ENCODE data around the gene PPFIA1. TPM values are rescaled to one million over a fixed set of nuclear protein-coding genes. Genes with fewer than 3 reads are reported as not detected.

Gene PPFIA1
- polyA plus RNA-seq, 1 of the 3 experiments (the other 2 are of a cell fraction), result 37.4 TPM

DNA sequence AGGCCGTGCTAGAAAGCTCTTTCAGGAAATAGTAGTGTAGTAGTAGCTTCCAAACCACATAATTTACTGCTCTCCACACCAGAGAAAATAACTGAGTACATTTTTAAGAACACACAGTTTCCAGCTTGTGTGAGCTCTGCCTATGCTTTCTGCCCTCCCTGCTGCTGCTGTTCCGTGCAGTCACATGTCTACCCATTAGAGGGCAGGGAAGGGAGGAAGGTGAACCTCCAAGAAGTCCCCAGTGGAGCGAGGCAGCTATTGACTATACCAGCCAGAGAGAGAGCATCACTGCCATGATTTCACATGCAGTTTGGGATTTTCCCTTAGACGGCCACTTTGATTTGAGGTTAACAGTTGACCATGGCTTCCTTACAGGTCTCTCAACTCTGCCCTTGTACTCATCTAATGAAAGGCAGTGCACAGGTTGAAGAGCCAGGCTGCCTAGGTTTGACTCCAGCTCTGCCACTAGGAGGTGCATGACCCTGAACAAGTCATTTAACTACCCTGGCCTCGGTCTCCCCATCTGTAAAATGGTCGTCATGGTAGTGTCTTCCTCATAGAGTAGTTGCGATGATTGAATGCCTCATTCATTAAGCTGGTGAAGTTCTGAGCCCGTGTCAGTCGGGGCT is 108.1 kb downstream of the PPFIA1 start:
- no peaks in the 10 kb centered on the region for H3F3A ChIP-seq (replicated peaks; ENCODE audit: insufficient read depth)
- H3K27ac ChIP-seq (ENCODE audit: low read depth in 2 of 2, low read length in 1 of 2), result no peak overlapping the region
- no peak overlapping the region for H2AFZ ChIP-seq (ENCODE audit: low read depth)
- H3K4me3 ChIP-seq (ENCODE audit: low read depth in 2 of 2, low read length in 1 of 2), result no peak overlapping the region
- H3K4me2 ChIP-seq, result no peak overlapping the region
- H3K79me2 ChIP-seq (ENCODE audit: insufficient read depth), result no peaks in the 10 kb centered on the region; the same call in 1 of the 2 replicates
- no peaks in the 10 kb centered on the region for H3K9me3 ChIP-seq
- CTCF ChIA-PET, result interaction anchor here (0.6 to 1.1 kb wide), 3 partner anchors 17 to 1071 kb away, joined by 3 read pairs; no protein-coding TSS in a partner anchor
- peaks cover 40 to 47% of the 10 kb centered on the region in 2 experiments for H3K36me3 ChIP-seq (replicated peaks in 1 of 2; ENCODE audit: control insufficient read depth in 1 of 2, insufficient read depth in 2 of 2, low read length in 1 of 2)
- H3K9me2 ChIP-seq, result no peaks in the 10 kb centered on the region
- no peak overlapping the region for H3K9ac ChIP-seq
- POLR2A ChIA-PET, result no interaction called here
- TF ChIP-seq, protein P1, sequence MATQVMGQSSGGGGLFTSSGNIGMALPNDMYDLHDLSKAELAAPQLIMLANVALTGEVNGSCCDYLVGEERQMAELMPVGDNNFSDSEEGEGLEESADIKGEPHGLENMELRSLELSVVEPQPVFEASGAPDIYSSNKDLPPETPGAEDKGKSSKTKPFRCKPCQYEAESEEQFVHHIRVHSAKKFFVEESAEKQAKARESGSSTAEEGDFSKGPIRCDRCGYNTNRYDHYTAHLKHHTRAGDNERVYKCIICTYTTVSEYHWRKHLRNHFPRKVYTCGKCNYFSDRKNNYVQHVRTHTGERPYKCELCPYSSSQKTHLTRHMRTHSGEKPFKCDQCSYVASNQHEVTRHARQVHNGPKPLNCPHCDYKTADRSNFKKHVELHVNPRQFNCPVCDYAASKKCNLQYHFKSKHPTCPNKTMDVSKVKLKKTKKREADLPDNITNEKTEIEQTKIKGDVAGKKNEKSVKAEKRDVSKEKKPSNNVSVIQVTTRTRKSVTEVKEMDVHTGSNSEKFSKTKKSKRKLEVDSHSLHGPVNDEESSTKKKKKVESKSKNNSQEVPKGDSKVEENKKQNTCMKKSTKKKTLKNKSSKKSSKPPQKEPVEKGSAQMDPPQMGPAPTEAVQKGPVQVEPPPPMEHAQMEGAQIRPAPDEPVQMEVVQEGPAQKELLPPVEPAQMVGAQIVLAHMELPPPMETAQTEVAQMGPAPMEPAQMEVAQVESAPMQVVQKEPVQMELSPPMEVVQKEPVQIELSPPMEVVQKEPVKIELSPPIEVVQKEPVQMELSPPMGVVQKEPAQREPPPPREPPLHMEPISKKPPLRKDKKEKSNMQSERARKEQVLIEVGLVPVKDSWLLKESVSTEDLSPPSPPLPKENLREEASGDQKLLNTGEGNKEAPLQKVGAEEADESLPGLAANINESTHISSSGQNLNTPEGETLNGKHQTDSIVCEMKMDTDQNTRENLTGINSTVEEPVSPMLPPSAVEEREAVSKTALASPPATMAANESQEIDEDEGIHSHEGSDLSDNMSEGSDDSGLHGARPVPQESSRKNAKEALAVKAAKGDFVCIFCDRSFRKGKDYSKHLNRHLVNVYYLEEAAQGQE (IDR thresholded peaks at IDR 0.05; ENCODE audit: low read depth, low read length), result no peak
- TF ChIP-seq MXI1 (IDR thresholded peaks at IDR 0.05; ENCODE audit: low read depth, low read length) (no peak), EZH2phosphoT487 (IDR thresholded peaks at IDR 0.05; ENCODE audit: borderline replicate concordance, low read depth) (no peak), RAD21 (IDR thresholded peaks at IDR 0.05; ENCODE audit: low read length) (no peak), TEAD4 (IDR thresholded peaks at IDR 0.05; ENCODE audit: borderline replicate concordance, insufficient read depth) (no peak), RCOR1 (IDR thresholded peaks at IDR 0.05; ENCODE audit: low read length) (no peak), SIN3A (IDR thresholded peaks at IDR 0.05; ENCODE audit: borderline replicate concordance, low read depth, low read length) (no peak), ELF1 (IDR thresholded peaks at IDR 0.05) (no peak), FOXM1 (IDR thresholded peaks at IDR 0.05; ENCODE audit: low read depth) (no peak), RFX5 (IDR thresholded peaks at IDR 0.05; ENCODE audit: low read length) (no peak)
- TF ChIP-seq, protein P2, sequence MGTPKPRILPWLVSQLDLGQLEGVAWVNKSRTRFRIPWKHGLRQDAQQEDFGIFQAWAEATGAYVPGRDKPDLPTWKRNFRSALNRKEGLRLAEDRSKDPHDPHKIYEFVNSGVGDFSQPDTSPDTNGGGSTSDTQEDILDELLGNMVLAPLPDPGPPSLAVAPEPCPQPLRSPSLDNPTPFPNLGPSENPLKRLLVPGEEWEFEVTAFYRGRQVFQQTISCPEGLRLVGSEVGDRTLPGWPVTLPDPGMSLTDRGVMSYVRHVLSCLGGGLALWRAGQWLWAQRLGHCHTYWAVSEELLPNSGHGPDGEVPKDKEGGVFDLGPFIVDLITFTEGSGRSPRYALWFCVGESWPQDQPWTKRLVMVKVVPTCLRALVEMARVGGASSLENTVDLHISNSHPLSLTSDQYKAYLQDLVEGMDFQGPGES (IDR thresholded peaks at IDR 0.05; ENCODE audit: low read depth, low read length), result no peak
- TF ChIP-seq, protein P3, sequence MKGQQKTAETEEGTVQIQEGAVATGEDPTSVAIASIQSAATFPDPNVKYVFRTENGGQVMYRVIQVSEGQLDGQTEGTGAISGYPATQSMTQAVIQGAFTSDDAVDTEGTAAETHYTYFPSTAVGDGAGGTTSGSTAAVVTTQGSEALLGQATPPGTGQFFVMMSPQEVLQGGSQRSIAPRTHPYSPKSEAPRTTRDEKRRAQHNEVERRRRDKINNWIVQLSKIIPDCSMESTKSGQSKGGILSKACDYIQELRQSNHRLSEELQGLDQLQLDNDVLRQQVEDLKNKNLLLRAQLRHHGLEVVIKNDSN (IDR thresholded peaks at IDR 0.05; ENCODE audit: borderline replicate concordance, low read depth), result no peak
- TF ChIP-seq, protein P4, sequence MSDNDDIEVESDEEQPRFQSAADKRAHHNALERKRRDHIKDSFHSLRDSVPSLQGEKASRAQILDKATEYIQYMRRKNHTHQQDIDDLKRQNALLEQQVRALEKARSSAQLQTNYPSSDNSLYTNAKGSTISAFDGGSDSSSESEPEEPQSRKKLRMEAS (IDR thresholded peaks at IDR 0.05; ENCODE audit: low read depth), result no peak
- TF ChIP-seq, protein P5, sequence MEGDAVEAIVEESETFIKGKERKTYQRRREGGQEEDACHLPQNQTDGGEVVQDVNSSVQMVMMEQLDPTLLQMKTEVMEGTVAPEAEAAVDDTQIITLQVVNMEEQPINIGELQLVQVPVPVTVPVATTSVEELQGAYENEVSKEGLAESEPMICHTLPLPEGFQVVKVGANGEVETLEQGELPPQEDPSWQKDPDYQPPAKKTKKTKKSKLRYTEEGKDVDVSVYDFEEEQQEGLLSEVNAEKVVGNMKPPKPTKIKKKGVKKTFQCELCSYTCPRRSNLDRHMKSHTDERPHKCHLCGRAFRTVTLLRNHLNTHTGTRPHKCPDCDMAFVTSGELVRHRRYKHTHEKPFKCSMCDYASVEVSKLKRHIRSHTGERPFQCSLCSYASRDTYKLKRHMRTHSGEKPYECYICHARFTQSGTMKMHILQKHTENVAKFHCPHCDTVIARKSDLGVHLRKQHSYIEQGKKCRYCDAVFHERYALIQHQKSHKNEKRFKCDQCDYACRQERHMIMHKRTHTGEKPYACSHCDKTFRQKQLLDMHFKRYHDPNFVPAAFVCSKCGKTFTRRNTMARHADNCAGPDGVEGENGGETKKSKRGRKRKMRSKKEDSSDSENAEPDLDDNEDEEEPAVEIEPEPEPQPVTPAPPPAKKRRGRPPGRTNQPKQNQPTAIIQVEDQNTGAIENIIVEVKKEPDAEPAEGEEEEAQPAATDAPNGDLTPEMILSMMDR (IDR thresholded peaks at IDR 0.05), result no peak; the same call in 1 of the 2 replicates
- no peak for DNase-seq
- H3K4me1 ChIP-seq (ENCODE audit: control insufficient read depth in 1 of 2, insufficient read depth in 2 of 2, low read depth in 1 of 2, low read length in 1 of 2), result peaks cover 3 to 7% of the 10 kb centered on the region in 2 experiments; a peak in 1 of 4 replicates
- no peaks in the 10 kb centered on the region for H3K27me3 ChIP-seq (ENCODE audit: insufficient read depth)
- no peaks in the 10 kb centered on the region; the same call in 1 of the 2 replicates for H4K20me1 ChIP-seq (ENCODE audit: insufficient read depth)
- WGBS (ENCODE audit: low lambda C conversion rate), result 95% methylated on average over 9 of the region's 9 CpGs
